SU-DHL-6 (cell line): ENCODE data around the gene CXCR1.

Experiments
- H2AFZ ChIP-seq: fragments of 200-600 bp; sonication (generic); 2 replicates; pipeline ENCODE4 v1.6.1; 2014; ENCODE audit warnings: low read depth, mild to moderate bottlenecking, moderate library complexity, mixed read lengths, antibody characterized with exemption, low read length; ENCODE audit not compliant: severe bottlenecking
- H3F3A ChIP-seq: fragments of 200-600 bp; shearing (Covaris generic); 2 replicates; pipeline ENCODE4 v1.6.0; 2016; ENCODE audit warnings: antibody characterized with exemption, mild to moderate bottlenecking; ENCODE audit not compliant: insufficient read depth
- H3K27ac ChIP-seq: fragments of 200-600 bp; sonication (generic); 2 replicates; pipeline ENCODE4 v1.5.1; 2016; ENCODE audit warnings: low read depth, mild to moderate bottlenecking, low read length, moderate library complexity, mixed read lengths
- H3K27me3 ChIP-seq: fragments of 200-600 bp; sonication (generic), shearing (Covaris generic); 2 replicates; pipeline ENCODE4 v1.6.0; 2014; ENCODE audit warnings: mild to moderate bottlenecking, low read length
- H3K36me3 ChIP-seq: fragments of 200-600 bp; sonication (generic); 2 replicates; pipeline ENCODE4 v1.6.1; 2014; ENCODE audit warnings: mild to moderate bottlenecking, low read length, mixed read lengths
- H3K4me2 ChIP-seq: fragments of 300-600, 200-600 bp; shearing (Covaris generic), sonication (generic); 2 replicates; pipeline ENCODE4 v1.6.0; 2014; ENCODE audit warnings: low read length, low read depth, mild to moderate bottlenecking; ENCODE audit not compliant: poor library complexity, severe bottlenecking
- H3K4me3 ChIP-seq: fragments of 200-600 bp; sonication (generic); 2 replicates; pipeline ENCODE4 v1.5.1; 2014; ENCODE audit warnings: antibody characterized with exemption, low read length, mild to moderate bottlenecking, mixed read lengths; ENCODE audit not compliant: insufficient read depth, poor library complexity, severe bottlenecking
- H3K79me2 ChIP-seq: fragments of 200-600 bp; sonication (generic); 2 replicates; pipeline ENCODE4 v1.6.1; 2014; ENCODE audit warnings: mild to moderate bottlenecking, low read length, moderate library complexity; ENCODE audit not compliant: insufficient read depth
- H3K9ac ChIP-seq: fragments of 200-600 bp; sonication (generic); 2 replicates; pipeline ENCODE4 v1.7.0; 2014; ENCODE audit warnings: mild to moderate bottlenecking, low read length
- H3K9me2 ChIP-seq: fragments of 200-600 bp; sonication (generic); replicated peaks from 2 replicates; pipeline ENCODE4 v1.6.1; 2014; ENCODE audit warnings: low read length; ENCODE audit not compliant: insufficient read depth
- H3K9me3 ChIP-seq: fragments of 200-600 bp; sonication (generic); 2 replicates; pipeline ENCODE4 v1.6.1; 2014; ENCODE audit warnings: low read length, mixed read lengths; ENCODE audit not compliant: insufficient read depth
- H4K20me1 ChIP-seq: fragments of 200-600 bp; sonication (generic); 2 replicates; pipeline ENCODE4 v1.6.1; 2014; ENCODE audit warnings: low read depth, mild to moderate bottlenecking, antibody characterized with exemption, low read length, moderate library complexity, mixed read lengths
- EZH2phosphoT487 ChIP-seq: fragments of 200-600 bp; sonication (generic), shearing (Covaris generic); conservative IDR thresholded peaks from 2 replicates; pipeline ENCODE4 v1.6.1; 2018; ENCODE audit warnings: mild to moderate bottlenecking, antibody characterized with exemption, low read length, moderate library complexity, mixed read lengths
- TF ChIP-seq, protein P1 (sequence below): fragments of 200-600 bp; sonication (generic); IDR thresholded peaks from one replicate; pipeline ENCODE4 v1.5.1; 2017; ENCODE audit warnings: antibody characterized with exemption, mild to moderate bottlenecking, low read length, moderate library complexity; ENCODE audit not compliant: insufficient read depth, poor library complexity, severe bottlenecking

The CXCR1 gene

DNA sequence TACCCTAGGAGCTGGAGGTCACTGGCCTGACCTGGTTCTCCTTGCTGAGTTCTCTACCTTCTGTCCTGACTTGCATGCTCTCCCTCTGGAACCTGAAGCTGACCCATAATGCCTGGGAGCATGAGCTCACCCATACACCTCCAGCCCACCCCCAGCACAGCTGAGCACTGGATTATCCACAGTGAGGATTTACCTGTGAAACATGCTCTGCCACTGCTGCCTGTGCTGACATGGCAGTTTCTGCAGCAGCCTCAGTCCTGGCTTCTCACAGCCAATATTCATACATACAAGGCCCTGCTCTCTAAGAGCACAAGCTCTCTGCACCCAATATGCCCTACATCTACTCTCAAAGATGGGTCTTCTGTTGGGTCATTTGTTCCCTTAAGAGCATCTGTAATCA lies 35.9 kb downstream of the CXCR1 start:
- TF ChIP-seq EZH2phosphoT487 = no peak
- TF ChIP-seq, protein P1, sequence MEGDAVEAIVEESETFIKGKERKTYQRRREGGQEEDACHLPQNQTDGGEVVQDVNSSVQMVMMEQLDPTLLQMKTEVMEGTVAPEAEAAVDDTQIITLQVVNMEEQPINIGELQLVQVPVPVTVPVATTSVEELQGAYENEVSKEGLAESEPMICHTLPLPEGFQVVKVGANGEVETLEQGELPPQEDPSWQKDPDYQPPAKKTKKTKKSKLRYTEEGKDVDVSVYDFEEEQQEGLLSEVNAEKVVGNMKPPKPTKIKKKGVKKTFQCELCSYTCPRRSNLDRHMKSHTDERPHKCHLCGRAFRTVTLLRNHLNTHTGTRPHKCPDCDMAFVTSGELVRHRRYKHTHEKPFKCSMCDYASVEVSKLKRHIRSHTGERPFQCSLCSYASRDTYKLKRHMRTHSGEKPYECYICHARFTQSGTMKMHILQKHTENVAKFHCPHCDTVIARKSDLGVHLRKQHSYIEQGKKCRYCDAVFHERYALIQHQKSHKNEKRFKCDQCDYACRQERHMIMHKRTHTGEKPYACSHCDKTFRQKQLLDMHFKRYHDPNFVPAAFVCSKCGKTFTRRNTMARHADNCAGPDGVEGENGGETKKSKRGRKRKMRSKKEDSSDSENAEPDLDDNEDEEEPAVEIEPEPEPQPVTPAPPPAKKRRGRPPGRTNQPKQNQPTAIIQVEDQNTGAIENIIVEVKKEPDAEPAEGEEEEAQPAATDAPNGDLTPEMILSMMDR = no peak
- Histone ChIP-seq H3K36me3 (no peaks in the 10 kb centered on the region), H3K27ac (no peak overlapping the region), H3K79me2 (no peaks in the 10 kb centered on the region), H3K9me2 (no peaks in the 10 kb centered on the region), H3K27me3 (no peaks in the 10 kb centered on the region), H2AFZ (no peak overlapping the region), H4K20me1 (no peaks in the 10 kb centered on the region), H3K9me3 (no peaks in the 10 kb centered on the region), H3F3A (no peaks in the 10 kb centered on the region), H3K4me2 (no peak overlapping the region), H3K9ac (no peak overlapping the region), H3K4me3 (no peak overlapping the region)

DNA sequence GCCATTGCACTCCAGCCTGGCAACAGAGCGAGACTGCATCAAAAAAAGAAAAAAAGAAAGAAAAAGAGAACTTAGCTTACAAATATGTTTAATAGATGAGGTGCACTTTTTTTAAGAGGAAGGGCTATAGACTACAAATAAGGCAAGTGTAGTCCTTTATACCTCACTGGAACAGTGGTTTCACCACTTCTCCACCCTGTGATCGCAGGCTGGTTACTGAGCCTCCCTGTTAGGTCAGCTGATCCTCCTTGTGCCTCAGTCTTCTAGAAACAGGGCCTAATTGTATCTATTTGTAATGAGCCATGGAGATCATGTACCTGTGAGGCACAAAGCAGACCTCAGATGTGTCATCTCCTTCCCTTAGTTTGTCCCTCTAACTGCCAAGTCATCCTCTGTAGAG lies 36.4 kb downstream of the CXCR1 start:
- Histone ChIP-seq H2AFZ (no peak overlapping the region), H3K9ac (no peak overlapping the region), H4K20me1 (no peaks in the 10 kb centered on the region), H3K4me3 (no peak overlapping the region), H3K9me3 (no peaks in the 10 kb centered on the region), H3K79me2 (no peaks in the 10 kb centered on the region), H3K27me3 (no peaks in the 10 kb centered on the region), H3K9me2 (no peaks in the 10 kb centered on the region), H3K4me2 (no peak overlapping the region), H3K36me3 (no peaks in the 10 kb centered on the region), H3F3A (no peaks in the 10 kb centered on the region), H3K27ac (no peak overlapping the region)
- TF ChIP-seq EZH2phosphoT487 = no peak
- TF ChIP-seq, protein P1 = no peak

DNA sequence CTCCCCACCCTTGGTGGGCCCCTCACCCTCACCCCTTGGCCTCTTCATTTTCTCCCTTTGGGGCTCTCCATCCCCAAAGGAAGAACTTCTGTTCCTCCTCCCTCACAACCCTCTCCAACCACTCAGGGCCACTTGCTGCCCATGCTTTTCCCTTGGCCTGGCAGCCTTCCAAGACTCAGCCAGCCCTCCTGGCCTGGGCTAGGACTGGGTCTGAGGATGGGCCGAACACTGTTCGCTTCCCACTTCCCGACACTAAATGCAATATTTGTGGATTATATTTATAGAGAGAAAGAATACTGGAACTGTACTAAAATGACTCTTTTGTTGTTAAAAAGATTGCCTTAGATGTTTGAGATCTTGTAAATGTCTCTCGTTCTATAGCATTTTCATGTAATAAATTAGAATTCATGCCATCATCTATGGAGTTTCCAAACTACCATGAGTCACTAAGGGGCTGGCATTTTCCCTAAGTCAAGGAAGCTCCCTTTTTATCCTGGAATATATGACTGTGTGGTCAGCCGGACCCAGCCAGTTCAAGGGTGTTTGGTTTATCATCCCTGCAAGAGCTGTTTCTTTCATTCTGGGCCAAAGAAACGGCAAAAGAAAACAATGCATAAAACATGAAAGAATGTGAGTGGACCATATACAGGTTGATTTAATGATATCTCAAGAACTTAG lies 37.2 kb downstream of the CXCR1 start:
- Histone ChIP-seq H3K9ac (no peak overlapping the region), H3K27ac (no peak overlapping the region), H3K79me2 (no peaks in the 10 kb centered on the region), H3K4me3 (no peak overlapping the region), H3K9me3 (no peaks in the 10 kb centered on the region), H3F3A (no peaks in the 10 kb centered on the region), H3K9me2 (no peaks in the 10 kb centered on the region), H4K20me1 (no peaks in the 10 kb centered on the region), H3K36me3 (no peaks in the 10 kb centered on the region), H2AFZ (no peak overlapping the region), H3K4me2 (no peak overlapping the region), H3K27me3 (0 out of 2 replicates have a peak, but pooled peaks cover 2% of the 10 kb centered on the region)
- TF ChIP-seq EZH2phosphoT487 = no peak
- TF ChIP-seq, protein P1 = no peak
